ENCODE measurements around the gene RFNG. TPM values are rescaled to one million over a fixed set of nuclear protein-coding genes. Genes with fewer than 3 reads are reported as not detected.

The RFNG gene
- total RNA-seq, 1 experiment from 2014 or later: 43.4 TPM

- ChIA-PET POLR2A (no interaction called here), CTCF (no interaction called here)
- H3K4me3 ChIP-seq (ENCODE audit: low read depth in 2 of 2, low read length in 2 of 2): no peak overlapping the region
- BruUV-seq (replicated peaks): no TSS peak
- no peak for ATAC-seq
- H3K27me3 ChIP-seq (ENCODE audit: control insufficient read depth, insufficient read depth, low read length): no peaks in the 10 kb centered on the region
- peaks cover 6% of the 10 kb centered on the region for H3K36me3 ChIP-seq (ENCODE audit: control insufficient read depth, insufficient read depth, low read length)
- peak; percentile 14; the same call in 1 of the 2 replicates for TF ChIP-seq POLR2AphosphoS5 (IDR thresholded peaks at IDR 0.05; ENCODE audit: low read depth, low read length)
- TF ChIP-seq SIN3A (IDR thresholded peaks at IDR 0.05; ENCODE audit: borderline replicate concordance, insufficient read depth, low read depth, low read length): no peak
- TF ChIP-seq CTCF (IDR thresholded peaks at IDR 0.05): no peak
- TF ChIP-seq REST (IDR thresholded peaks at IDR 0.05; ENCODE audit: insufficient read depth in 1 of 2, low read depth in 2 of 2, low read length in 1 of 2): no peak
- TF ChIP-seq TCF7L2 (IDR thresholded peaks at IDR 0.05; ENCODE audit: low read depth, low read length): no peak
- peaks cover 23% of the 10 kb centered on the region for H3K4me1 ChIP-seq (ENCODE audit: control insufficient read depth, insufficient read depth, low read length)
- intact Hi-C loops (cut with micrococcal nuclease; ENCODE audit: unreplicated experiment): no loop called here
- in situ Hi-C loops (cut with HindIII; ENCODE audit: low pct_unique_long_range_greater_than_20kb, low sequenced_read_pairs): loop anchor here (10.0 kb wide), 1 partner anchor 75 kb away; no protein-coding TSS in a partner anchor
- H3K27ac ChIP-seq (ENCODE audit: low read length): no peak overlapping the region
- no peak for DNase-seq (ENCODE audit: low read depth, low spot score)
- no peaks in the 10 kb centered on the region for H3K9me3 ChIP-seq (ENCODE audit: control insufficient read depth, insufficient read depth, low read depth, low read length)
Observed at GRCh38 chr17:82059272-82060000, 7.8 kb upstream of the RFNG start.

GRCh38 chr17:82058855-82059249, 7.2 kb upstream of the RFNG start:
- CTCF ChIA-PET: no interaction called here
- TF ChIP-seq TCF7L2 (IDR thresholded peaks at IDR 0.05; ENCODE audit: low read depth, low read length) (no peak), SIN3A (IDR thresholded peaks at IDR 0.05; ENCODE audit: borderline replicate concordance, insufficient read depth, low read depth, low read length) (no peak), POLR2AphosphoS5 (IDR thresholded peaks at IDR 0.05; ENCODE audit: low read depth, low read length) (no peak), REST (IDR thresholded peaks at IDR 0.05; ENCODE audit: insufficient read depth in 1 of 2, low read depth in 2 of 2, low read length in 1 of 2) (no peak), CTCF (IDR thresholded peaks at IDR 0.05) (no peak)

More at GRCh38 chr17:82058855-82059249, 7.2 kb upstream of the RFNG start:
- H3K4me3 ChIP-seq (ENCODE audit: low read depth in 2 of 2, low read length in 2 of 2): no peak overlapping the region
- H3K4me1 ChIP-seq (ENCODE audit: control insufficient read depth, insufficient read depth, low read length): peaks cover 17% of the 10 kb centered on the region
- H3K36me3 ChIP-seq (ENCODE audit: control insufficient read depth, insufficient read depth, low read length): peaks cover 6% of the 10 kb centered on the region
- no TSS peak for BruUV-seq (replicated peaks)
- DNase-seq (ENCODE audit: low read depth, low spot score): no peak
- POLR2A ChIA-PET: no interaction called here
- intact Hi-C loops (cut with micrococcal nuclease; ENCODE audit: unreplicated experiment): no loop called here
- in situ Hi-C loops (cut with HindIII; ENCODE audit: low pct_unique_long_range_greater_than_20kb, low sequenced_read_pairs): loop anchor here (10.0 kb wide), 1 partner anchor 76 kb away; no protein-coding TSS in a partner anchor
- no peaks in the 10 kb centered on the region for H3K9me3 ChIP-seq (ENCODE audit: control insufficient read depth, insufficient read depth, low read depth, low read length)
- H3K27ac ChIP-seq (ENCODE audit: low read length): no peak overlapping the region
- H3K27me3 ChIP-seq (ENCODE audit: control insufficient read depth, insufficient read depth, low read length): no peaks in the 10 kb centered on the region
- no peak for ATAC-seq

Measured in Panc1 (cell line).